ENCODE results near the gene MYRF. TPM values are rescaled to one million over a fixed set of nuclear protein-coding genes. Genes with fewer than 3 reads are reported as not detected.
A peak's percentile ranks its signal among the peaks of the same experiment; 100 is the strongest.

Gene MYRF
- total and polyA plus RNA-seq, 9 of the 15 experiments (the other 6 are each of a cell fraction or from before 2014, with no cell fraction given), result 2.3 to 25.8 (median 7.1) TPM

- BruUV-seq (replicated peaks), result no TSS peak
- intact Hi-C loops (cut with micrococcal nuclease) (no loop called here), in situ Hi-C loops (cut with MboI) (no loop called here)
- TF ChIP-seq KHSRP (IDR thresholded peaks at IDR 0.05) (no peak), SNIP1 (IDR thresholded peaks at IDR 0.05; ENCODE audit: low read depth) (peak; percentile 88), ZNF324 (CRISPR knock-in tag; IDR thresholded peaks at IDR 0.05) (no peak), ZBTB12 (CRISPR knock-in tag; IDR thresholded peaks at IDR 0.05) (no peak), TEAD2 (tag; IDR thresholded peaks at IDR 0.05) (no peak), CREB3 (tag; conservative IDR thresholded peaks at IDR 0.05; ENCODE audit: low read depth) (no peak), CREB1 (IDR thresholded peaks at IDR 0.05) (no peak), CREB1 (CRISPR knock-in tag; IDR thresholded peaks at IDR 0.05) (no peak), EZH2 (IDR thresholded peaks at IDR 0.05; ENCODE audit: borderline replicate concordance, low read depth, low read length) (no peak), PRPF4 (IDR thresholded peaks at IDR 0.05; ENCODE audit: insufficient read depth, low read depth, low read length, poor library complexity, severe bottlenecking) (no peak), RNF2 (IDR thresholded peaks at IDR 0.05) (0 out of 2 replicates have a peak, but pooled peaks have one; percentile 20), BCOR (IDR thresholded peaks at IDR 0.05) (peak; percentile 61; the same call in 1 of the 2 replicates), CEBPG (CRISPR knock-in tag; IDR thresholded peaks at IDR 0.05) (no peak), CEBPG (tag; conservative IDR thresholded peaks at IDR 0.05 in 1 of 2, IDR thresholded peaks at IDR 0.05 in 1 of 2) (no peak), KDM1A (IDR thresholded peaks at IDR 0.05) (peak in 1 of 2 experiments; percentile 87; a peak in 2 of 4 replicates), MAZ (CRISPR knock-in tag; conservative IDR thresholded peaks at IDR 0.05 in 1 of 2, IDR thresholded peaks at IDR 0.05 in 1 of 2) (no peak), NFATC3 (IDR thresholded peaks at IDR 0.05) (peak; percentile 99), CBFB (CRISPR knock-in tag; IDR thresholded peaks at IDR 0.05) (no peak), KDM2B (CRISPR knock-in tag; IDR thresholded peaks at IDR 0.05) (peak; percentile 98), ZNF175 (CRISPR knock-in tag; IDR thresholded peaks at IDR 0.05; ENCODE audit: low read depth) (no peak)
Measured at GRCh38 chr11:61704838-61705237, 47.6 kb upstream of the MYRF start.

More at GRCh38 chr11:61704838-61705237, 47.6 kb upstream of the MYRF start:
- Histone ChIP-seq H3K4me3 (no peak overlapping the region), H2AFZ (ENCODE audit: low read depth, low read length) (no peak overlapping the region), H3K79me2 (ENCODE audit: control insufficient read depth, insufficient read depth, low read length) (no peaks in the 10 kb centered on the region), H3K9me3 (replicated peaks; ENCODE audit: control insufficient read depth, insufficient read depth, low read depth, low read length) (no peaks in the 10 kb centered on the region), H4K20me1 (replicated peaks; ENCODE audit: control insufficient read depth, insufficient read depth, low read length) (peaks cover 19% of the 10 kb centered on the region), H3K36me3 (ENCODE audit: control insufficient read depth, insufficient read depth, low read length) (no peaks in the 10 kb centered on the region), H3K4me2 (ENCODE audit: insufficient read depth, low read length) (no peak overlapping the region), H3K27ac (ENCODE audit: extremely low read depth, low read depth, low read length) (no peak overlapping the region), H3K9ac (ENCODE audit: insufficient read depth in 1 of 2, low read depth in 2 of 2, low read length in 2 of 2) (0 out of 4 replicates have a peak overlapping the region, but pooled peaks of 1 of the 2 experiments have one; percentile 26), H3K4me1 (replicated peaks in 1 of 2; ENCODE audit: control insufficient read depth in 2 of 2, insufficient read depth in 2 of 2, low read length in 2 of 2) (peaks cover 0 to 26% of the 10 kb centered on the region in 2 experiments; a peak in 4 of 5 replicates), H3K27me3 (ENCODE audit: control insufficient read depth in 2 of 2, insufficient read depth in 2 of 2, low read length in 2 of 2) (peaks cover 25 to 78% of the 10 kb centered on the region in 2 experiments; a peak in 4 of 5 replicates), H3K9me1 (ENCODE audit: control insufficient read depth, insufficient read depth, low read length) (no peaks in the 10 kb centered on the region)
- ATAC-seq (no peak), FAIRE-seq (no peak), DNase-seq (ENCODE audit: extremely low read depth in 1 of 4, low spot score in 3 of 4) (peak in 2 of 4 experiments; percentile 53 to 59)
- POLR2A ChIA-PET, result no interaction called here
- 2% methylated on average over 12 of the region's 15 CpGs for WGBS (ENCODE audit: insufficient coverage, low coverage, missing lambda C conversion rate)
- CTCF ChIA-PET (ENCODE audit: low intra/inter-chr PET ratio), result no interaction called here

Data from K562 (cell line).